HL-60 (cell line): ENCODE measurements around the gene MYO10.

ENCODE experiments used
- DNase-seq, 2 experiments: peaks; one replicate each; pipeline ENCODE4 v3.0.0-alpha.2; 2010 to 2020; ENCODE audit warnings: low read depth in 1 of 2, low spot score in 1 of 2
- H3K27ac ChIP-seq: fragments of 250-450 bp; sonication (Bioruptor Pico); replicated peaks from 2 replicates; pipeline ENCODE4 v1.5.1; 2020; ENCODE audit warnings: mild to moderate bottlenecking, moderate library complexity
- H3K27me3 ChIP-seq: fragments of 250-450 bp; sonication (Bioruptor Pico); 2 replicates; pipeline ENCODE4 v1.5.1; 2021; ENCODE audit warnings: mild to moderate bottlenecking, moderate library complexity; ENCODE audit not compliant: insufficient read depth, poor library complexity, severe bottlenecking
- H3K4me3 ChIP-seq: replicated peaks from 2 replicates; pipeline ENCODE4 v1.5.1; 2011; ENCODE audit warnings: mild to moderate bottlenecking, control low read depth, low read length; ENCODE audit not compliant: insufficient read depth
- CTCF ChIP-seq: IDR thresholded peaks from one replicate; pipeline ENCODE4 v1.5.1; 2011; ENCODE audit warnings: low read length, control low read depth, inconsistent platforms; ENCODE audit not compliant: insufficient read depth
- GABPA ChIP-seq: IDR thresholded peaks from 2 replicates; pipeline ENCODE4 v1.6.1; 2012; ENCODE audit warnings: low read depth
- POLR2AphosphoS5 ChIP-seq: IDR thresholded peaks from 2 replicates; pipeline ENCODE4 v1.6.1; 2012; ENCODE audit warnings: low read depth
- REST ChIP-seq: IDR thresholded peaks from 2 replicates; pipeline ENCODE4 v1.6.1; 2012; ENCODE audit warnings: low read depth; ENCODE audit not compliant: insufficient replicate concordance
- SPI1 ChIP-seq: IDR thresholded peaks from 2 replicates; pipeline ENCODE4 v1.6.1; 2012; ENCODE audit warnings: low read depth, mild to moderate bottlenecking, borderline replicate concordance

The MYO10 gene

GRCh38 chr5:16712178-16712577, 223.9 kb downstream of the MYO10 start:
- no peaks in the 10 kb centered on the region for H3K27me3 ChIP-seq
- no peak for TF ChIP-seq GABPA
- TF ChIP-seq CTCF, result no peak
- TF ChIP-seq SPI1, result no peak
- TF ChIP-seq POLR2AphosphoS5, result no peak
- TF ChIP-seq REST, result no peak
- DNase-seq, result no peak
- H3K4me3 ChIP-seq, result no peak overlapping the region
- H3K27ac ChIP-seq, result no peak overlapping the region

GRCh38 chr5:16709691-16710433, 226.2 kb downstream of the MYO10 start:
- no peak overlapping the region for H3K4me3 ChIP-seq
- TF ChIP-seq REST, result no peak
- no peak for TF ChIP-seq CTCF
- TF ChIP-seq GABPA, result no peak
- no peak for TF ChIP-seq SPI1
- TF ChIP-seq POLR2AphosphoS5, result no peak
- DNase-seq, result no peak
- no peak overlapping the region for H3K27ac ChIP-seq
- H3K27me3 ChIP-seq, result no peaks in the 10 kb centered on the region

- H3K27ac ChIP-seq, result no peak overlapping the region
- H3K4me3 ChIP-seq, result no peak overlapping the region
- TF ChIP-seq CTCF (no peak), REST (no peak), POLR2AphosphoS5 (no peak), GABPA (no peak), SPI1 (no peak)
- H3K27me3 ChIP-seq, result no peaks in the 10 kb centered on the region
- DNase-seq, result no peak
These were observed 228.3 kb downstream of the MYO10 start for GRCh38 chr5:16707869-16708192.
